SK-N-SH treated with all-trans-retinoic acid at 6 μM for 48 hours (cell line): Measurements from ENCODE around the gene RAB11FIP2.
A peak's percentile ranks its signal among the peaks of the same experiment; 100 is the strongest.

Source experiments
- ATAC-seq: fragments of 200-7000 bp; cut with Tn5 transposase; 3 replicates; pipeline ENCODE4 v1.9.1; 2020; ENCODE audit warnings: mild to moderate bottlenecking, moderate library complexity
- ARNTL ChIP-seq: fragments of 450-650 bp; formaldehyde crosslinking; IDR thresholded peaks from 2 replicates; pipeline ENCODE4 v1.5.0; 2020; ENCODE audit warnings: low read depth, mild to moderate bottlenecking, moderate library complexity, borderline replicate concordance
- BACH2 ChIP-seq: fragments of 250-450 bp; sonication (Bioruptor Pico); IDR thresholded peaks from 2 replicates; pipeline ENCODE4 v1.9.0; 2021; ENCODE audit warnings: mild to moderate bottlenecking, borderline replicate concordance
- ESRRG ChIP-seq: fragments of 250-450 bp; sonication (Bioruptor Pico); IDR thresholded peaks from 2 replicates; pipeline ENCODE4 v1.6.1; 2021; ENCODE audit warnings: mild to moderate bottlenecking
- GLIS3 ChIP-seq: fragments of 250-450 bp; sonication (Bioruptor Pico); IDR thresholded peaks from 2 replicates; pipeline ENCODE4 v1.5.0; 2020; ENCODE audit warnings: mild to moderate bottlenecking, moderate library complexity
- ISL1 ChIP-seq: fragments of 250-450 bp; sonication (Bioruptor Pico); IDR thresholded peaks from 2 replicates; pipeline ENCODE4 v2.1.2; 2022; ENCODE audit warnings: mild to moderate bottlenecking, moderate library complexity
- OSR1 ChIP-seq: fragments of 250-450 bp; sonication (Bioruptor Pico); IDR thresholded peaks from 2 replicates; pipeline ENCODE4 v1.8.0; 2022; ENCODE audit warnings: moderate library complexity, mild to moderate bottlenecking, inconsistent platforms
- PATZ1 ChIP-seq: fragments of 250-450 bp; sonication (Bioruptor Pico); IDR thresholded peaks from 2 replicates; pipeline ENCODE4 v1.8.0; 2020; ENCODE audit warnings: mild to moderate bottlenecking, moderate library complexity, borderline replicate concordance
- PPARA ChIP-seq: fragments of 250-450 bp; sonication (Bioruptor Pico); IDR thresholded peaks from 2 replicates; pipeline ENCODE4 v1.5.0; 2020; ENCODE audit warnings: mild to moderate bottlenecking, borderline replicate concordance
- RARB ChIP-seq: fragments of 250-450 bp; sonication (Bioruptor Pico); IDR thresholded peaks from 2 replicates; pipeline ENCODE4 v1.8.0; 2021; ENCODE audit warnings: mild to moderate bottlenecking, moderate library complexity
- SNAI2 ChIP-seq: fragments of 250-450 bp; sonication (Bioruptor Pico); IDR thresholded peaks from 2 replicates; pipeline ENCODE4 v1.5.0; 2020; ENCODE audit warnings: mild to moderate bottlenecking, moderate library complexity
- TCF4 ChIP-seq: fragments of 250-450 bp; sonication (Bioruptor Pico); IDR thresholded peaks from 2 replicates; pipeline ENCODE4 v1.8.0; 2021; ENCODE audit warnings: mild to moderate bottlenecking, moderate library complexity, borderline replicate concordance
- TOX ChIP-seq: fragments of 250-450 bp; sonication (Bioruptor Pico); IDR thresholded peaks from 2 replicates; pipeline ENCODE4 v1.8.0; 2021; ENCODE audit warnings: mild to moderate bottlenecking, moderate library complexity, borderline replicate concordance
- ZC3H10 ChIP-seq: fragments of 250-450 bp; sonication (Bioruptor Pico); IDR thresholded peaks from 2 replicates; pipeline ENCODE4 v1.5.1; 2021; ENCODE audit warnings: mild to moderate bottlenecking, moderate library complexity
- ZFP30 ChIP-seq: fragments of 450-650 bp; formaldehyde crosslinking; IDR thresholded peaks from 2 replicates; pipeline ENCODE4 v1.5.0; 2022; ENCODE audit warnings: mild to moderate bottlenecking, moderate library complexity
- ZNF565 ChIP-seq: fragments of 450-650 bp; formaldehyde crosslinking; conservative IDR thresholded peaks from 2 replicates; pipeline ENCODE4 v1.5.0; 2020; ENCODE audit warnings: low read depth, mild to moderate bottlenecking, moderate library complexity
- ZNF8 ChIP-seq: fragments of 450-650 bp; formaldehyde crosslinking; IDR thresholded peaks from 2 replicates; pipeline ENCODE4 v1.5.0; 2020; ENCODE audit warnings: mild to moderate bottlenecking, moderate library complexity
- TF ChIP-seq, protein P1 (sequence below): fragments of 250-450 bp; sonication (Bioruptor Pico); IDR thresholded peaks from 2 replicates; pipeline ENCODE4 v1.5.1; 2021; ENCODE audit warnings: mild to moderate bottlenecking, moderate library complexity
- TF ChIP-seq, protein P2 (sequence below): fragments of 250-450 bp; sonication (Bioruptor Pico); IDR thresholded peaks from 2 replicates; pipeline ENCODE4 v1.5.1; 2020; ENCODE audit warnings: low read depth, mild to moderate bottlenecking, moderate library complexity

The RAB11FIP2 gene

DNA sequence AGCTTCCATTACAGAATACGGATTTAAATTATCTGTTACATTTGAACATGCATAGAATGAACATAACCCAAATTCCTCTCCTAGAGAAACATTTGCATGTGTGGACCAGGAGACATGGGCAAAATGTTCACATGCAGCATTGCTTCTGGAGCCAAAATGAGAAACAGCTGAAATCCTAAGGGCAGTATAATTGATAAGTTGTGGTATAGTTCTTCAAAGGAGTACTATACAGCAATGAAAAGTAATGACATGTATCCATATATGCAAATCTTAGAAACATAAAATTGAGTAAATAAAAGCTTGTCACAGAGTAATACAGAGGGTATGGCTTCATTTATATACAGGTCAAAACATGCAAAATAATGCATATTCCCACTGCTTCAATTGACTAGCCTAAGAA lies 77.1 kb downstream of the RAB11FIP2 start:
- no peak for ATAC-seq
- no peak for TF ChIP-seq ESRRG (CRISPR knock-in tag)
- TF ChIP-seq OSR1 (CRISPR knock-in tag), result no peak
- TF ChIP-seq ZNF565 (CRISPR knock-in tag), result no peak
- no peak for TF ChIP-seq ZC3H10 (CRISPR knock-in tag)
- TF ChIP-seq SNAI2 (CRISPR knock-in tag), result no peak
- no peak for TF ChIP-seq ISL1 (CRISPR knock-in tag)
- peak; percentile 74 for TF ChIP-seq ZNF8 (CRISPR knock-in tag)
- TF ChIP-seq TCF4, result no peak

- no peak for TF ChIP-seq ZFP30
- no peak for ATAC-seq
Observed at GRCh38 chr10:117968354-117969182, 78.2 kb downstream of the RAB11FIP2 start.

GRCh38 chr10:117967149-117967650 lies 79.5 kb downstream of the RAB11FIP2 start:
- TF ChIP-seq, protein P1, sequence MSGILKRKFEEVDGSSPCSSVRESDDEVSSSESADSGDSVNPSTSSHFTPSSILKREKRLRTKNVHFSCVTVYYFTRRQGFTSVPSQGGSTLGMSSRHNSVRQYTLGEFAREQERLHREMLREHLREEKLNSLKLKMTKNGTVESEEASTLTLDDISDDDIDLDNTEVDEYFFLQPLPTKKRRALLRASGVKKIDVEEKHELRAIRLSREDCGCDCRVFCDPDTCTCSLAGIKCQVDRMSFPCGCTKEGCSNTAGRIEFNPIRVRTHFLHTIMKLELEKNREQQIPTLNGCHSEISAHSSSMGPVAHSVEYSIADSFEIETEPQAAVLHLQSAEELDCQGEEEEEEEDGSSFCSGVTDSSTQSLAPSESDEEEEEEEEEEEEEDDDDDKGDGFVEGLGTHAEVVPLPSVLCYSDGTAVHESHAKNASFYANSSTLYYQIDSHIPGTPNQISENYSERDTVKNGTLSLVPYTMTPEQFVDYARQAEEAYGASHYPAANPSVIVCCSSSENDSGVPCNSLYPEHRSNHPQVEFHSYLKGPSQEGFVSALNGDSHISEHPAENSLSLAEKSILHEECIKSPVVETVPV (CRISPR knock-in tag), result no peak
- TF ChIP-seq ZC3H10 (CRISPR knock-in tag) (no peak), SNAI2 (CRISPR knock-in tag) (no peak), PATZ1 (no peak), ARNTL (CRISPR knock-in tag) (no peak), ZNF8 (CRISPR knock-in tag) (no peak)
- TF ChIP-seq, protein P2, sequence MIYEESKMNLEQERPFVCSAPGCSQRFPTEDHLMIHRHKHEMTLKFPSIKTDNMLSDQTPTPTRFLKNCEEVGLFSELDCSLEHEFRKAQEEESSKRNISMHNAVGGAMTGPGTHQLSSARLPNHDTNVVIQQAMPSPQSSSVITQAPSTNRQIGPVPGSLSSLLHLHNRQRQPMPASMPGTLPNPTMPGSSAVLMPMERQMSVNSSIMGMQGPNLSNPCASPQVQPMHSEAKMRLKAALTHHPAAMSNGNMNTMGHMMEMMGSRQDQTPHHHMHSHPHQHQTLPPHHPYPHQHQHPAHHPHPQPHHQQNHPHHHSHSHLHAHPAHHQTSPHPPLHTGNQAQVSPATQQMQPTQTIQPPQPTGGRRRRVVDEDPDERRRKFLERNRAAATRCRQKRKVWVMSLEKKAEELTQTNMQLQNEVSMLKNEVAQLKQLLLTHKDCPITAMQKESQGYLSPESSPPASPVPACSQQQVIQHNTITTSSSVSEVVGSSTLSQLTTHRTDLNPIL (CRISPR knock-in tag), result no peak
- no peak for ATAC-seq

DNA sequence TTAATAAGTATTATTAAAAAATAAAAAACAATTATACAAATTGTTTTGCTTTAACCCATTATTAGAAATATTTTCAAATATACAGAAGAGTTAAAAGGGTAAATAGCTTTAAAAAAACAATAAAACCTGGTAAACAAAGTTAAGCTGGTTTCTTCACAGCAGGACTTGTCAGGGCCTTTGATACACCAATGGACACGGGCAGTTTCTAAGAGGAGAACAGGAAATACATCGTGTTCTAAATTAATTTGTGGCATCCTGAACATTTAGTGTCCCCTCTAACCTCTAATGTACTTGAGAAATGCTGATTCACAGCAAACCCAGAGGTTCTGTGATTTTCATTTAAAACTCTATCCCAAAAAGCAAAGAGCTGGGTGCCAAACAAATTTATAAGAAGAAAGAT lies 80.8 kb downstream of the RAB11FIP2 start:
- TF ChIP-seq TOX (CRISPR knock-in tag) (no peak), ESRRG (CRISPR knock-in tag) (no peak), ISL1 (CRISPR knock-in tag) (no peak), PPARA (CRISPR knock-in tag) (no peak), OSR1 (CRISPR knock-in tag) (no peak), RARB (CRISPR knock-in tag) (no peak)
- TF ChIP-seq, protein P2 (CRISPR knock-in tag), result no peak
- no peak for ATAC-seq

GRCh38 chr10:117964536-117964935 lies 82.2 kb downstream of the RAB11FIP2 start:
- no peak for TF ChIP-seq PATZ1
- no peak for TF ChIP-seq PPARA (CRISPR knock-in tag)
- TF ChIP-seq RARB (CRISPR knock-in tag), result no peak
- TF ChIP-seq GLIS3 (CRISPR knock-in tag), result no peak
- no peak for TF ChIP-seq ZFP30
- no peak for TF ChIP-seq ZC3H10 (CRISPR knock-in tag)
- no peak for TF ChIP-seq BACH2 (CRISPR knock-in tag)
- ATAC-seq, result no peak
